Left lung (tissue), 10 donors: Measurements from ENCODE around the gene MAPK8IP1. TPM values are rescaled to one million over a fixed set of nuclear protein-coding genes. Genes with fewer than 3 reads are reported as not detected.

Source experiments
- ATAC-seq: fragments of 200-7000 bp; cut with Tn5 transposase; one replicate; pipeline ENCODE4 v1.9.1; 2020; ENCODE audit warnings: moderate library complexity
- DNase-seq, 4 donors: peaks; one replicate each; pipeline ENCODE4 v3.0.0-alpha.2; 2013 to 2020
- H3K27ac ChIP-seq, 2 donors: fragments of 200-600 bp; sonication (generic) in 1 of 2; one replicate each; pipeline versions ENCODE4 v1.5.0 to v1.8.0; 2020 to 2021
- H3K27me3 ChIP-seq, 2 donors: fragments of 200-600 bp; sonication (generic) in 1 of 2; one replicate each; pipeline versions ENCODE4 v1.5.0 to v1.8.0; 2020 to 2021
- H3K36me3 ChIP-seq, 2 donors: fragments of 200-600 bp; sonication (generic) in 1 of 2; one replicate each; pipeline versions ENCODE4 v1.5.0 to v1.8.0; 2020 to 2021
- H3K4me1 ChIP-seq, 2 donors: fragments of 200-600 bp; one replicate each; pipeline ENCODE4 v1.8.0; 2021
- H3K4me3 ChIP-seq, 2 donors: fragments of 200-600 bp; sonication (generic) in 1 of 2; one replicate each; pipeline versions ENCODE4 v1.5.0 to v1.8.0; 2020 to 2021; ENCODE audit warnings: mild to moderate bottlenecking in 1 of 2
- H3K9me3 ChIP-seq, 2 donors: fragments of 200-600 bp; sonication (generic) in 1 of 2; one replicate each; pipeline versions ENCODE4 v1.5.0 to v1.8.0; 2020 to 2021
- intact Hi-C, 2 donors: fragments of 100-400 bp; cut with DNase I; formaldehyde crosslinking; loops; one replicate each; pipeline versions ENCODE4 v1.11.2 to v1.14.2; 2022
- polyA plus RNA-seq, 6 donors: library from polyadenylated mRNA; unstranded; fragments of 120-200 nt; gene quantifications; one replicate each; pipeline ENCODE4 v1.2.1, GENCODE V29; 2013; ENCODE audit not compliant: insufficient read length in 6 of 6
- total RNA-seq, 2 donors: library from RNA; stranded (reverse); fragmentation: NEBNext Ultra II Directional; extraction: Animal tissue kit (Norgen Biotek cat#: 25700); gene quantifications; one replicate each; pipeline ENCODE4 v1.2.1, GENCODE V29; 2021
- TF ChIP-seq, protein P1 (sequence below), 2 donors: fragments of 200-600 bp; sonication (generic) in 1 of 2; IDR thresholded peaks; one replicate each; pipeline versions ENCODE4 v1.5.0 to v1.8.0; 2021; ENCODE audit warnings: antibody characterized with exemption in 2 of 2
- donor health status: DM: no; HTN: yes; CAD: no.
- donor health status: DM: no; HTN: no; CAD: no.

MAPK8IP1 gene
- total and polyA plus RNA-seq, 8 donors: 4.3 to 10.4 (median 6.9) TPM

DNA sequence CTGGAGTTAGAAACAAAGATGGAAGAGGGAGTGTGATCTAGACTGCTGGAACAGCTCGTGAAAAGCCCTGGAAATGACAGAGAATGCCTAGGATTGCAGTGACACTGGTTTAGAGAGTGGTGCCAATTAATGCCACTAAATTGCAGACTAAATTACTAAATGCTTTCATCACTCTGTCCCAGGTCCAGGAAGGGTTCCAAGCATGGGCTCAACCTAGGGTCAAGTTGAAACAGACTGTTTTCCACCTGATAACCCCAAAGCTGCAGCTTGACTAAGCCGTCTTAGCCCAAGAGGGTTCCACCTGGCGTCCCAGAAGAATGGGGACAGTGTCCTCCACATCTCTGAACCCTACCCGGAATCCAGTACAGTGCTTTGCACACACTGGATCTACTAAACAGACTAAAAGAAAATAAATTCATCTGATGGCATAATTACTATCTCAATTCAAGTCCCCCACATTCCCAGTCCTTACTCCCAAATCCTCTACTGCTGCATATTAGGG, 39.2 kb upstream of the MAPK8IP1 start:
- H3K36me3 ChIP-seq: no peaks in the 10 kb centered on the region
- TF ChIP-seq, protein P1, sequence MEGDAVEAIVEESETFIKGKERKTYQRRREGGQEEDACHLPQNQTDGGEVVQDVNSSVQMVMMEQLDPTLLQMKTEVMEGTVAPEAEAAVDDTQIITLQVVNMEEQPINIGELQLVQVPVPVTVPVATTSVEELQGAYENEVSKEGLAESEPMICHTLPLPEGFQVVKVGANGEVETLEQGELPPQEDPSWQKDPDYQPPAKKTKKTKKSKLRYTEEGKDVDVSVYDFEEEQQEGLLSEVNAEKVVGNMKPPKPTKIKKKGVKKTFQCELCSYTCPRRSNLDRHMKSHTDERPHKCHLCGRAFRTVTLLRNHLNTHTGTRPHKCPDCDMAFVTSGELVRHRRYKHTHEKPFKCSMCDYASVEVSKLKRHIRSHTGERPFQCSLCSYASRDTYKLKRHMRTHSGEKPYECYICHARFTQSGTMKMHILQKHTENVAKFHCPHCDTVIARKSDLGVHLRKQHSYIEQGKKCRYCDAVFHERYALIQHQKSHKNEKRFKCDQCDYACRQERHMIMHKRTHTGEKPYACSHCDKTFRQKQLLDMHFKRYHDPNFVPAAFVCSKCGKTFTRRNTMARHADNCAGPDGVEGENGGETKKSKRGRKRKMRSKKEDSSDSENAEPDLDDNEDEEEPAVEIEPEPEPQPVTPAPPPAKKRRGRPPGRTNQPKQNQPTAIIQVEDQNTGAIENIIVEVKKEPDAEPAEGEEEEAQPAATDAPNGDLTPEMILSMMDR (IDR thresholded peaks at IDR 0.05): no peak
- no peak overlapping the region for H3K4me3 ChIP-seq
- intact Hi-C loops: no loop called here
- ATAC-seq (no peak), DNase-seq (no peak)
- H3K27ac ChIP-seq: peak overlapping the region; percentile 92
- no peaks in the 10 kb centered on the region for H3K27me3 ChIP-seq
- H3K4me1 ChIP-seq: peaks cover 10 to 52% of the 10 kb centered on the region in 2 donors
- no peaks in the 10 kb centered on the region for H3K9me3 ChIP-seq

DNA sequence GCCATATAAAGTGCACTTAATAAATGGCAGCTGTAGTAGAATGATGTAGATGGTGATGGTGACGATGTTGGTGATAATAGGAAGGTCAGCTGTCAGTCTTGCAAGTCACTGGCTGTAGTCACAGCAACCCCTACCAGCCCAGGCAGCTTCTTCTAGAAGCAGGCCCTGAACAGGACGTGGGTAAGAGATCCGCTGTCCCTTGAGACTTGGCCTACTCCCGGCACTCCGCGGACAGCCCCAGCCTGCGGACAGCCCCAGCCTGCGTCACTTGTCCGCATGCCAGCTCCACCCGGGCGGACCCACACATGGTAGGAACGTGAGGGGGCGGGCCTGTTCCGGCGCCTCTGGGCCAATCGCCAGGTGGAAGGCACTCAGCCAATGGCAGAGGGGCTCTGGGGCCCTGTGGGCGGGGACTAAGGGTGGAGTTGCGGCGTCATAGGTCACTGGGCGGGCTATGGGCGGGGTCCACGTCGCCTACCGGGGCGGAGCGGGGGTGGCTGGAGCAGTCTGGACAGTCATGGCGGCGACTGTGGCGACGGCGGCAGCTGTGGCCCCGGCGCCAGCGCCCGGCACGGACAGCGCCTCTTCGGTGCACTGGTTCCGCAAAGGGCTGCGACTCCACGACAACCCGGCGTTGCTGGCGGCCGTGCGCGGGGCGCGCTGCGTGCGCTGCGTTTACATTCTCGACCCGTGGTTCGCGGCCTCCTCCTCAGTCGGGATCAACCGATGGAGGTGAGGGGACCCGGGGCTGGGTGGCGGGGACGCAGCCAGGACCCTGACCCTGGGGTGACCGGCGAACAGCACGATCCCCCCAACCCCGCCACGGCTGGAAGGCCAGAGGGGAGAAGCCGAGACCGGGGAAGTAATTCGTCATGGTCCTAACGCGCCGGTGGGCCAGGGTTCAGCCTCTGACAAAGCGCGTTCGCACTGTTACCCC, 38.2 kb upstream of the MAPK8IP1 start, which contains the start of gene CRY2:
CRY2 (plus strand) TSS at position 502 of the 937 bp plus-strand sequence; CDS start at position 518, 16 bp downstream.
- H3K27me3 ChIP-seq: no peaks in the 10 kb centered on the region
- DNase-seq (peak; percentile 98 to 100 (median 99)), ATAC-seq (peak; percentile 95)
- H3K27ac ChIP-seq: peak within 1 kb of the TSS; percentile 92
- H3K4me1 ChIP-seq: peaks cover 12 to 60% of the 10 kb centered on the region in 2 donors
- H3K4me3 ChIP-seq: peak within 1 kb of the TSS; percentile 79 to 98
- H3K9me3 ChIP-seq: no peaks in the 10 kb centered on the region
- TF ChIP-seq, protein P1 (IDR thresholded peaks at IDR 0.05): no peak
- H3K36me3 ChIP-seq: no peaks in the 10 kb centered on the region
- intact Hi-C loops: no loop called here

DNA sequence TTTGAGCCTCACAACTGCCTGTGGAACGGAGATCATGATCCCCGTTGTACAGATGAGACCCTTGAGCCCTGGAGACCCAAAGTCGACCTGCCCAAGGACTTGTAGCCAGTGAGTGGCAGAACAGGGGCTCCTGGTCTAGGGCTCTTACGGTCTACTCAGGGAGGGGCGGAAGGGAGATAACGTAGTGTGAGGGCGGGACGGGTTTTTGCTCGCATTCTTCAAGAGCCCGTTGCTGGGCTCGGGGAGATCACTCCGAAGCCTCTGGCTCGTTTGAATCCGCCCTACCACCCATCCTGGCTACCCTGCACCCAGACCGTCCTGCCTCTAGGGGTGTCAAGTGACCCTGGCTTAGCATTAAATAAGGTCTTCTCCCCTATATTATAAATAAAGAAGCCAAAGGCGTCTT, 37.5 kb upstream of the MAPK8IP1 start:
- intact Hi-C loops: no loop called here
- Histone ChIP-seq H3K9me3 (no peaks in the 10 kb centered on the region), H3K4me1 (peaks cover 14 to 66% of the 10 kb centered on the region in 2 donors), H3K27ac (peak overlapping the region; percentile 92), H3K4me3 (peak overlapping the region; percentile 79 to 98), H3K36me3 (no peaks in the 10 kb centered on the region), H3K27me3 (no peaks in the 10 kb centered on the region)
- peak in 2 of 4 donors; percentile 56 to 78 for DNase-seq
- ATAC-seq: peak; percentile 66
- TF ChIP-seq, protein P1 (IDR thresholded peaks at IDR 0.05): no peak

DNA sequence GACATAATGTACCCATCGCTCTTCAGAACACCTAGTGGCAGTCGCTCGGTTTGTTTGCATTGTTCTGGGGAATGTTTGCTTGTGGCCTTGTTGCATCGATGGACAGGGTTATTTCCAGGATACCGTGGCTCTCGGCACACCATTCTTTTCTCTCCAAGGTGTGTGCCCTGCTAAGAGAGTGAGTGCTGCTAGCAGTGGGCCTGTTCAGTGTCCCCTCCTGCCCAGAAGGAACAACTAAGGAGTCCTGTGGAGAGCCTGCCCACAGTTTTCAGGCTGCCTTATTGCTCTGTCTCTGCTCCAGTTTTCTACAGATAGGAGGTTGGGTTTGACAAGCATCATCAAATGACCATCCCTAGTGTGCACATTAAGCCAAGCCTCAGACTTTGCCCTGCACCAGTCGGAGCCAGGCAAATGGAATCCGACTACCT, 36.8 kb upstream of the MAPK8IP1 start:
- peak; percentile 32 for ATAC-seq
- TF ChIP-seq, protein P1 (IDR thresholded peaks at IDR 0.05): no peak
- intact Hi-C loops: no loop called here
- no peaks in the 10 kb centered on the region for H3K27me3 ChIP-seq
- H3K36me3 ChIP-seq: peaks cover 0 to 4% of the 10 kb centered on the region in 2 donors
- H3K27ac ChIP-seq: peak overlapping the region; percentile 20 to 92
- H3K4me1 ChIP-seq: peaks cover 14 to 60% of the 10 kb centered on the region in 2 donors
- no peaks in the 10 kb centered on the region for H3K9me3 ChIP-seq
- peak overlapping the region; percentile 79 to 98 for H3K4me3 ChIP-seq
- DNase-seq: no peak

DNA sequence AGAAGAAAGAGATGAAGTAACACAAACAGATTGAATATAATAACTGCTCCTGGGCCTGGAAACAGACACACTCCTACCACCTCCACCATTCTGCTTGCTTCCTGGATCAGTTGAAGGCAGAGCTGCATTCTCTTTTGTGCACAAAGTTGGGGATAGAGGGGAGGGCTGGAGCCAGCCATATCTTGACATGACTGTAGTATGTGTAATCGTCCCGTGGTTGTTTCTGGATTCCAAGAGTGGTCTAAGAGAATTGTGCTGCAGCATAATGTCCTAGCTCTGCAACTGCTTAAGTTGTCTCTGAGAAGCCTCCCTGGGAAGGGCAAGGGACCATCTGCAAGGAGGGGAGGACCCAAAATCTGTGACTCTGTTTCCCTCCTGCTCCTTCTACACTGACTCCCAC, 35.0 kb upstream of the MAPK8IP1 start:
- intact Hi-C loops: no loop called here
- no peaks in the 10 kb centered on the region for H3K9me3 ChIP-seq
- no peak overlapping the region for H3K4me3 ChIP-seq
- peaks cover 19 to 60% of the 10 kb centered on the region in 2 donors for H3K4me1 ChIP-seq
- no peaks in the 10 kb centered on the region for H3K27me3 ChIP-seq
- H3K36me3 ChIP-seq: peaks cover 0 to 5% of the 10 kb centered on the region in 2 donors
- no peak for DNase-seq
- TF ChIP-seq, protein P1 (IDR thresholded peaks at IDR 0.05): no peak
- no peak overlapping the region for H3K27ac ChIP-seq
- ATAC-seq: no peak
